Liver (tissue), 9 donors: ENCODE results near the gene STAT5B. TPM values are rescaled to one million over a fixed set of nuclear protein-coding genes. Genes with fewer than 3 reads are reported as not detected.

ENCODE experiments used
- DNase-seq: peaks from one replicate; pipeline ENCODE4 v3.0.0-alpha.2; 2017; ENCODE audit warnings: low spot score
- H3K27ac ChIP-seq, 2 donors: one replicate each; pipeline ENCODE4 v1.7.0; 2013; ENCODE audit warnings: inconsistent platforms in 2 of 2, low read length in 2 of 2, control low read depth in 1 of 2, low read depth in 1 of 2, mild to moderate bottlenecking in 1 of 2
- H3K27me3 ChIP-seq, 4 donors: one replicate each; pipeline versions ENCODE4 v1.6.1 to v1.7.0; 2013; ENCODE audit warnings: low read length in 3 of 4, inconsistent platforms in 1 of 4, mild to moderate bottlenecking in 1 of 4, moderate library complexity in 1 of 4; ENCODE audit not compliant: control insufficient read depth in 4 of 4, insufficient read depth in 4 of 4
- H3K36me3 ChIP-seq, 4 donors: one replicate each; pipeline versions ENCODE4 v1.6.1 to v1.7.0; 2013; ENCODE audit warnings: low read length in 3 of 4, mild to moderate bottlenecking in 3 of 4, low read depth in 1 of 4, moderate library complexity in 1 of 4; ENCODE audit not compliant: control insufficient read depth in 4 of 4, insufficient read depth in 3 of 4
- H3K4me1 ChIP-seq, 4 donors: one replicate each; pipeline versions ENCODE4 v1.6.1 to v1.7.0; 2013; ENCODE audit warnings: low read length in 3 of 4, mild to moderate bottlenecking in 3 of 4, moderate library complexity in 1 of 4; ENCODE audit not compliant: control insufficient read depth in 4 of 4, insufficient read depth in 4 of 4
- H3K4me3 ChIP-seq, 3 donors: one replicate each; pipeline versions ENCODE4 v1.6.1 to v1.7.0; 2013; ENCODE audit warnings: low read length in 3 of 3, control low read depth in 1 of 3, low read depth in 1 of 3, mild to moderate bottlenecking in 1 of 3
- H3K9ac ChIP-seq, 2 donors: one replicate each; pipeline ENCODE4 v1.7.0; 2013; ENCODE audit warnings: low read length in 2 of 2, mild to moderate bottlenecking in 2 of 2, moderate library complexity in 2 of 2, control low read depth in 1 of 2, low read depth in 1 of 2
- H3K9me3 ChIP-seq, 4 donors: one replicate each; pipeline versions ENCODE4 v1.6.1 to v1.7.0; 2013; ENCODE audit warnings: low read length in 3 of 4; ENCODE audit not compliant: control insufficient read depth in 4 of 4
- CTCF ChIP-seq: fragments of 150-350 bp; IDR thresholded peaks from 2 replicates; pipeline ENCODE4 v1.5.1; 2017; ENCODE audit warnings: improper control_type of control experiment, low read depth, low read length; ENCODE audit not compliant: missing input control
- EGR1 ChIP-seq, 2 donors: IDR thresholded peaks; 2 replicates each; pipeline ENCODE4 v1.6.1; 2016 to 2018; ENCODE audit warnings: antibody characterized with exemption in 2 of 2, low read depth in 2 of 2
- FOXA1 ChIP-seq: IDR thresholded peaks from 2 replicates; pipeline ENCODE4 v1.6.1; 2016; ENCODE audit warnings: antibody characterized with exemption
- FOXA2 ChIP-seq: IDR thresholded peaks from 2 replicates; pipeline ENCODE4 v1.6.1; 2016; ENCODE audit warnings: antibody characterized with exemption
- GABPA ChIP-seq, 2 donors: IDR thresholded peaks in 1 of 2; conservative IDR thresholded peaks in 1 of 2; 2 replicates each; pipeline ENCODE4 v1.6.1; 2016; ENCODE audit warnings: antibody characterized with exemption in 2 of 2, mild to moderate bottlenecking in 1 of 2, moderate library complexity in 1 of 2
- HNF4A ChIP-seq, 2 donors: conservative IDR thresholded peaks; 2 replicates each; pipeline ENCODE4 v1.6.1; 2016; ENCODE audit warnings: antibody characterized with exemption in 2 of 2, mild to moderate bottlenecking in 2 of 2
- HNF4G ChIP-seq: IDR thresholded peaks from 2 replicates; pipeline ENCODE4 v1.6.1; 2016; ENCODE audit warnings: antibody characterized with exemption
- JUND ChIP-seq, 2 donors: IDR thresholded peaks; 2 replicates each; pipeline ENCODE4 v1.6.1; 2016; ENCODE audit warnings: antibody characterized with exemption in 2 of 2
- NR2F2 ChIP-seq: IDR thresholded peaks from 2 replicates; pipeline ENCODE4 v1.6.1; 2016; ENCODE audit warnings: antibody characterized with exemption
- RXRA ChIP-seq, 2 donors: IDR thresholded peaks; 2 replicates each; pipeline ENCODE4 v1.6.1; 2017 to 2018; ENCODE audit warnings: antibody characterized with exemption in 2 of 2, mild to moderate bottlenecking in 1 of 2
- SP1 ChIP-seq: IDR thresholded peaks from 2 replicates; pipeline ENCODE4 v1.6.1; 2018; ENCODE audit warnings: antibody characterized with exemption, mild to moderate bottlenecking
- TAF1 ChIP-seq: conservative IDR thresholded peaks from 2 replicates; pipeline ENCODE4 v1.6.1; 2016; ENCODE audit warnings: antibody characterized with exemption, mild to moderate bottlenecking
- YY1 ChIP-seq: IDR thresholded peaks from 2 replicates; pipeline ENCODE4 v1.6.1; 2016; ENCODE audit warnings: antibody characterized with exemption, mild to moderate bottlenecking
- WGBS: extraction: QIAGEN DNeasy Blood & Tissue Kit; methylation state at CpG from one replicate; pipeline ENCODE4 v1.1.7; 2013; 5-methylcytosine and 5-hydroxymethylcytosine counted together
- polyA plus RNA-seq, 2 donors: library from polyadenylated mRNA; stranded (reverse) in 1 of 2; unstranded in 1 of 2; fragments of 200-250 nt in 1 of 2; fragments of >200 nt in 1 of 2; fragmentation: Nextera tagmentation in 1 of 2; extraction: Ambion mirVana in 1 of 2; gene quantifications; one replicate each; pipeline versions ENCODE4 v1.2.1 to v1.2.3, GENCODE V29; 2013 to 2015
- total RNA-seq, 2 donors: library from RNA; depleted of rRNA; stranded (reverse); fragments of >200 nt; gene quantifications; one replicate each; pipeline ENCODE4 v1.2.3, GENCODE V29; 2014
- TF ChIP-seq, protein P1 (sequence below): IDR thresholded peaks from 2 replicates; pipeline ENCODE4 v1.6.1; 2016; ENCODE audit warnings: antibody characterized with exemption
- TF ChIP-seq, protein P2 (sequence below): IDR thresholded peaks from 2 replicates; pipeline ENCODE4 v1.6.1; 2016; ENCODE audit warnings: antibody characterized with exemption
- TF ChIP-seq, protein P3 (sequence below): IDR thresholded peaks from 2 replicates; pipeline ENCODE4 v1.6.1; 2016; ENCODE audit warnings: antibody characterized with exemption
- TF ChIP-seq, protein P4 (sequence below): IDR thresholded peaks from 2 replicates; pipeline ENCODE4 v1.6.1; 2016; ENCODE audit warnings: antibody characterized with exemption, mild to moderate bottlenecking
- donor health status: healthy.
- donor health status: healthy.
- donor health status: healthy.
- donor health status: healthy.
- donor health status: healthy.

The STAT5B gene
- total and polyA plus RNA-seq, 4 donors = 6.7 to 33.9 (median 21.6) TPM

DNA sequence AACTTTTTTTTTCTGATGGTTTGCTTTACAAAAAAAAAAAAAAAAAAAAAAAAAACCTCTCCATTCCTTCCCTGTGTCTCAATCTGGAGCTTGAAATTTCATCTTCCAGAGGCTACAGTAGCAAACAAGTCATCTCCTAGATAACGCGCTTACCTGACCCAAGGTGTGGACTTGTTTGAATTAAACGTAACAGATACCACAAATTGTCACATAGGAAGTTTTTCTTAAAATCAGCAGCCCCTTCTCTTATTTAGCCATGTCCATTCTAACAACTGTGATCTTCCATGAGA is 2.0 kb downstream of the STAT5B start:
- H3K9ac ChIP-seq = peak overlapping the region in 1 of 2 donors; percentile 11
- DNase-seq = no peak
- WGBS = 64% methylated on average over 3 of the region's 3 CpGs
- H3K27ac ChIP-seq = no peak overlapping the region
- H3K36me3 ChIP-seq = no peaks in the 10 kb centered on the region
- no peak for TF ChIP-seq JUND (IDR thresholded peaks at IDR 0.05)
- TF ChIP-seq, protein P1, sequence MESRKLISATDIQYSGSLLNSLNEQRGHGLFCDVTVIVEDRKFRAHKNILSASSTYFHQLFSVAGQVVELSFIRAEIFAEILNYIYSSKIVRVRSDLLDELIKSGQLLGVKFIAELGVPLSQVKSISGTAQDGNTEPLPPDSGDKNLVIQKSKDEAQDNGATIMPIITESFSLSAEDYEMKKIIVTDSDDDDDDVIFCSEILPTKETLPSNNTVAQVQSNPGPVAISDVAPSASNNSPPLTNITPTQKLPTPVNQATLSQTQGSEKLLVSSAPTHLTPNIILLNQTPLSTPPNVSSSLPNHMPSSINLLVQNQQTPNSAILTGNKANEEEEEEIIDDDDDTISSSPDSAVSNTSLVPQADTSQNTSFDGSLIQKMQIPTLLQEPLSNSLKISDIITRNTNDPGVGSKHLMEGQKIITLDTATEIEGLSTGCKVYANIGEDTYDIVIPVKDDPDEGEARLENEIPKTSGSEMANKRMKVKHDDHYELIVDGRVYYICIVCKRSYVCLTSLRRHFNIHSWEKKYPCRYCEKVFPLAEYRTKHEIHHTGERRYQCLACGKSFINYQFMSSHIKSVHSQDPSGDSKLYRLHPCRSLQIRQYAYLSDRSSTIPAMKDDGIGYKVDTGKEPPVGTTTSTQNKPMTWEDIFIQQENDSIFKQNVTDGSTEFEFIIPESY = no peak
- no peak for TF ChIP-seq RXRA (IDR thresholded peaks at IDR 0.05)
- TF ChIP-seq FOXA2 = no peak
- no peak for TF ChIP-seq NR2F2
- no peak for TF ChIP-seq SP1
- TF ChIP-seq YY1 = no peak
- no peaks in the 10 kb centered on the region for H3K9me3 ChIP-seq
- no peaks in the 10 kb centered on the region for H3K27me3 ChIP-seq
- peaks cover 7 to 40% (median 19%) of the 10 kb centered on the region in 4 donors for H3K4me1 ChIP-seq
- H3K4me3 ChIP-seq = no peak overlapping the region

DNA sequence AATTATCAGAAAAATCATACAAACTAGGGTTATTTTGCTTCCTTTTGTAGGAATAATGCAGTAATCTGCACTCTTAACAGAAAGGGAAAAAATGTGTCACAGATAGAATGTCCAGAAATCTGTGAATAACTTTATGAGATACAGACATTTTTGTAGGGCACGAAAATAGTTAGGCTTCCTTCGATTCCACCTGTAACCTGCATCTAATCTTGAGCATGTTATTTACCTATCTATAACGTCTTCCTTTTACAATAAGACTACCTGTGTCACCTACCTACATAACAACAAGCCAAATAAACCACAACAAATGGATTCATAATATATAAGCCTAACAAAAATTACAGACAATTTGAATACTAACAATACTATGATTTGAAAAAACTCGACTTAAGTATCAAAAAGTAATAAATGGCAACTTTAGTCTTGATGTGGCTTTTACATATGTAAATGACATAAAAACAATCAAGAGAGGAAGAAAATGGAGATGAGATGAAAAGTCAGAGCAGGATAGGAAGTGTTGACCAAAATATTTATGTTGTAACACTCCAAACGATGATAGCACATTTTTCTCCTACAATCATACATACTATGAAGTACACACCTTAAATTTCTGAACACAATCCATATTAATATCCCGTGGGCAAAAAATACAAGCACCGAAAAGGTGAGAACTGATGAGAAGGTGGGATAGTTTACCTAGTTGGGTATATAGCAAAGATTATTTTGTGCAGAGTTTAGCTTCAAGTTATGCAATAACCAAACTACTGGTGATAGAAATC is 2.5 kb downstream of the STAT5B start:
- Histone ChIP-seq H3K27me3 (no peaks in the 10 kb centered on the region), H3K27ac (peak overlapping the region; percentile 28 to 31), H3K9me3 (no peaks in the 10 kb centered on the region), H3K36me3 (no peaks in the 10 kb centered on the region), H3K9ac (peak overlapping the region in 1 of 2 donors; percentile 17), H3K4me1 (peaks cover 7 to 42% (median 19%) of the 10 kb centered on the region in 4 donors), H3K4me3 (no peak overlapping the region)
- 53% methylated on average over 7 of the region's 7 CpGs for WGBS
- no peak for DNase-seq
- TF ChIP-seq JUND (IDR thresholded peaks at IDR 0.05) (peak in 1 of 2 donors; percentile 9), CTCF (no peak)

DNA sequence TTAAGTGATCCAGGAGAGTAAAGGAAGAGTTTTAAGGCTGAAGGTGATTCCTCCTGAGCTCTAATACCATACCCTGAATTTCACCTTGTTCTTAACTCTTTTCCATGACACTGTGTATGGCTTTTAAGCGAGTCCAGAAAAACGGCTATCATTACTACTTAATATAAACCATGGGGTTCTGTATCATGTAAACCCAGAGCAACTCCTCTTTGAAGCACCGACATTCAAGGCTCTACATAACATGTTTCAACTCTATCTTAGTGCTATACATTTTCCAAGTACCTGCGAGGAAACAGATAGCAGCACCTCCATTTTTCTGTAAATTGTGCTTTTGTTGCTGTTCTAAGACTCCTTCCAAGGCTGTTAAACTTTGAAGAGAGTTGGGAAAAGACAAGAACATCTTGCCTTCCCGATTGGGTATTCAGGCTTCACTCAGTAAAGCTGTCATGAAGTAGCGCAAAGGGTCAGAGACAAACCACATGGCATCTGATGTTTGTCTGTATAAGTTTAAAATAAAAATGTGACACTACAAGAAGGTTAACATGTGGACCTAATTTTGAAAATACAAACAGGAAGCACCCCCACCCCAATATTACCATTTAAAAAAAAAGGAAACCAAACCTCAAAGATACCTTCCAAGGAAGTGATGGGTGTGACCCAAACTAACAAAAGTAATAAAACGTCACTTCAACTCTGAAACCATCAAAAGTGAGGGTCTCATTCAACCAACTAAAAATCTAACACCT is 3.9 kb downstream of the STAT5B start:
- no peak overlapping the region for H3K27ac ChIP-seq
- no peak for DNase-seq
- no peaks in the 10 kb centered on the region for H3K27me3 ChIP-seq
- H3K4me3 ChIP-seq = no peak overlapping the region
- no peaks in the 10 kb centered on the region for H3K36me3 ChIP-seq
- no peak overlapping the region for H3K9ac ChIP-seq
- WGBS = 77% methylated on average over 7 of the region's 7 CpGs
- no peaks in the 10 kb centered on the region for H3K9me3 ChIP-seq
- H3K4me1 ChIP-seq = peaks cover 6 to 46% (median 22%) of the 10 kb centered on the region in 4 donors
- TF ChIP-seq SP1 (no peak), GABPA (IDR thresholded peaks at IDR 0.05 in 1 of 2, conservative IDR thresholded peaks at IDR 0.05 in 1 of 2) (no peak), TAF1 (no peak), HNF4A (conservative IDR thresholded peaks at IDR 0.05) (no peak), EGR1 (IDR thresholded peaks at IDR 0.05; ENCODE audit: low read depth in 2 of 2) (no peak), JUND (IDR thresholded peaks at IDR 0.05) (no peak), YY1 (no peak), HNF4G (no peak), FOXA1 (no peak), RXRA (IDR thresholded peaks at IDR 0.05) (no peak), NR2F2 (no peak)
- TF ChIP-seq, protein P2, sequence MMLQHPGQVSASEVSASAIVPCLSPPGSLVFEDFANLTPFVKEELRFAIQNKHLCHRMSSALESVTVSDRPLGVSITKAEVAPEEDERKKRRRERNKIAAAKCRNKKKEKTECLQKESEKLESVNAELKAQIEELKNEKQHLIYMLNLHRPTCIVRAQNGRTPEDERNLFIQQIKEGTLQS = no peak
- TF ChIP-seq, protein P3, sequence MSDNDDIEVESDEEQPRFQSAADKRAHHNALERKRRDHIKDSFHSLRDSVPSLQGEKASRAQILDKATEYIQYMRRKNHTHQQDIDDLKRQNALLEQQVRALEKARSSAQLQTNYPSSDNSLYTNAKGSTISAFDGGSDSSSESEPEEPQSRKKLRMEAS = no peak
- TF ChIP-seq, protein P4, sequence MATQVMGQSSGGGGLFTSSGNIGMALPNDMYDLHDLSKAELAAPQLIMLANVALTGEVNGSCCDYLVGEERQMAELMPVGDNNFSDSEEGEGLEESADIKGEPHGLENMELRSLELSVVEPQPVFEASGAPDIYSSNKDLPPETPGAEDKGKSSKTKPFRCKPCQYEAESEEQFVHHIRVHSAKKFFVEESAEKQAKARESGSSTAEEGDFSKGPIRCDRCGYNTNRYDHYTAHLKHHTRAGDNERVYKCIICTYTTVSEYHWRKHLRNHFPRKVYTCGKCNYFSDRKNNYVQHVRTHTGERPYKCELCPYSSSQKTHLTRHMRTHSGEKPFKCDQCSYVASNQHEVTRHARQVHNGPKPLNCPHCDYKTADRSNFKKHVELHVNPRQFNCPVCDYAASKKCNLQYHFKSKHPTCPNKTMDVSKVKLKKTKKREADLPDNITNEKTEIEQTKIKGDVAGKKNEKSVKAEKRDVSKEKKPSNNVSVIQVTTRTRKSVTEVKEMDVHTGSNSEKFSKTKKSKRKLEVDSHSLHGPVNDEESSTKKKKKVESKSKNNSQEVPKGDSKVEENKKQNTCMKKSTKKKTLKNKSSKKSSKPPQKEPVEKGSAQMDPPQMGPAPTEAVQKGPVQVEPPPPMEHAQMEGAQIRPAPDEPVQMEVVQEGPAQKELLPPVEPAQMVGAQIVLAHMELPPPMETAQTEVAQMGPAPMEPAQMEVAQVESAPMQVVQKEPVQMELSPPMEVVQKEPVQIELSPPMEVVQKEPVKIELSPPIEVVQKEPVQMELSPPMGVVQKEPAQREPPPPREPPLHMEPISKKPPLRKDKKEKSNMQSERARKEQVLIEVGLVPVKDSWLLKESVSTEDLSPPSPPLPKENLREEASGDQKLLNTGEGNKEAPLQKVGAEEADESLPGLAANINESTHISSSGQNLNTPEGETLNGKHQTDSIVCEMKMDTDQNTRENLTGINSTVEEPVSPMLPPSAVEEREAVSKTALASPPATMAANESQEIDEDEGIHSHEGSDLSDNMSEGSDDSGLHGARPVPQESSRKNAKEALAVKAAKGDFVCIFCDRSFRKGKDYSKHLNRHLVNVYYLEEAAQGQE = no peak
